K562 (cell line): ENCODE results near the gene RPP14. TPM values are rescaled to one million over a fixed set of nuclear protein-coding genes. Genes with fewer than 3 reads are reported as not detected.

Source experiments
- ATAC-seq: fragments of 200-7000 bp; cut with Tn5 transposase; 3 replicates; pipeline ENCODE4 v1.9.1; 2020; ENCODE audit warnings: moderate library complexity
- BruUV-seq: library from RNA; stranded (reverse); fragments of 400-500 nt; replicated peaks from 2 replicates; lab custom pipeline; 2021; lab: Mats Ljungman, UMichigan
- CTCF ChIA-PET: fragments of 300-600 bp; formaldehyde crosslinking; extraction: SDS; loops from one replicate; lab custom pipeline; 2021; ENCODE audit warnings: low intra/inter-chr PET ratio; lab: Yijun Ruan, JAX
- POLR2A ChIA-PET: fragments of 300-600, 350-650 bp; sonication (Branson Sonifier 250); formaldehyde crosslinking; extraction: SDS; loops from one replicate; lab custom pipeline; 2021; ENCODE audit warnings: antibody characterized with exemption, inconsistent platforms; lab: Yijun Ruan, JAX
- DNase-seq, 4 experiments: peaks; one replicate each; pipeline versions ENCODE4 v3.0.0 to v3.0.0-alpha.2; 2011 to 2018; ENCODE audit warnings: low spot score in 3 of 4, mixed read lengths in 3 of 4; ENCODE audit errors: extremely low read depth in 1 of 4
- FAIRE-seq: peaks from 2 replicates; lab custom pipeline; 2011; peaks lifted over from hg19 to GRCh38; lab: Jason Lieb, UNC
- H2AFZ ChIP-seq: 2 replicates; pipeline ENCODE4 v1.6.0; 2011; ENCODE audit warnings: low read depth, low read length, control low read depth, inconsistent platforms
- H3K27ac ChIP-seq: fragments of 200-600 bp; 3 replicates; pipeline ENCODE4 v1.8.0; 2011; ENCODE audit warnings: low read depth, mild to moderate bottlenecking, control low read depth, inconsistent platforms, low read length, moderate library complexity, mixed read lengths; ENCODE audit errors: extremely low read depth
- H3K27me3 ChIP-seq, 2 experiments: fragments of 300-600 bp in 1 of 2; 2 replicates in 1 of 2; 3 replicates in 1 of 2; pipeline versions ENCODE4 v1.6.0 to v1.8.0; 2011; ENCODE audit warnings: inconsistent platforms in 2 of 2, low read length in 2 of 2, mild to moderate bottlenecking in 1 of 2, mixed read lengths in 1 of 2, moderate library complexity in 1 of 2; ENCODE audit not compliant: control insufficient read depth in 2 of 2, insufficient read depth in 2 of 2
- H3K36me3 ChIP-seq: fragments of 300-600 bp; 3 replicates; pipeline ENCODE4 v1.8.0; 2011; ENCODE audit warnings: mild to moderate bottlenecking, low read length, inconsistent platforms; ENCODE audit not compliant: control insufficient read depth, insufficient read depth
- H3K4me1 ChIP-seq, 2 experiments: fragments of 200-600 bp in 1 of 2; replicated peaks in 1 of 2; 2 replicates in 1 of 2; 3 replicates in 1 of 2; pipeline versions ENCODE4 v1.5.1 to v1.8.0; 2011; ENCODE audit warnings: inconsistent platforms in 2 of 2, low read length in 2 of 2, mild to moderate bottlenecking in 1 of 2, mixed read lengths in 1 of 2, moderate library complexity in 1 of 2; ENCODE audit not compliant: control insufficient read depth in 2 of 2, insufficient read depth in 2 of 2
- H3K4me2 ChIP-seq: 2 replicates; pipeline ENCODE4 v1.6.1; 2011; ENCODE audit warnings: low read length, control low read depth, inconsistent platforms, mixed read lengths; ENCODE audit not compliant: insufficient read depth
- H3K4me3 ChIP-seq: fragments of 200-600 bp; sonication (generic), shearing (Covaris generic); 2 replicates; pipeline ENCODE4 v1.5.1; 2016; ENCODE audit warnings: control low read depth, inconsistent platforms
- H3K79me2 ChIP-seq: fragments of 200-600 bp; 3 replicates; pipeline ENCODE4 v1.8.0; 2011; ENCODE audit warnings: low read length, inconsistent platforms; ENCODE audit not compliant: control insufficient read depth, insufficient read depth
- H3K9ac ChIP-seq, 2 experiments: 2 replicates each; pipeline versions ENCODE4 v1.6.0 to v1.6.1; 2011; ENCODE audit warnings: low read depth in 2 of 2, low read length in 2 of 2, control low read depth in 1 of 2, inconsistent platforms in 1 of 2, mild to moderate bottlenecking in 1 of 2, mixed read lengths in 1 of 2; ENCODE audit not compliant: insufficient read depth in 1 of 2
- H3K9me1 ChIP-seq: one replicate; pipeline ENCODE4 v1.6.0; 2011; ENCODE audit warnings: inconsistent platforms, mild to moderate bottlenecking, low read length, moderate library complexity; ENCODE audit not compliant: control insufficient read depth, insufficient read depth
- H3K9me3 ChIP-seq: replicated peaks from 2 replicates; pipeline ENCODE4 v1.5.1; 2011; ENCODE audit warnings: low read depth, low read length, inconsistent platforms; ENCODE audit not compliant: control insufficient read depth, insufficient read depth
- H4K20me1 ChIP-seq: replicated peaks from 2 replicates; pipeline ENCODE4 v1.6.1; 2011; ENCODE audit warnings: low read length, inconsistent platforms, mixed read lengths; ENCODE audit not compliant: control insufficient read depth, insufficient read depth
- CBX8 ChIP-seq: fragments of 200-600 bp; sonication (generic); IDR thresholded peaks from 2 replicates; pipeline ENCODE4 v1.6.1; 2012; ENCODE audit warnings: borderline replicate concordance, mixed run types, low read depth, mild to moderate bottlenecking, moderate library complexity, mixed read lengths, low read length, control low read depth, inconsistent platforms; ENCODE audit not compliant: poor library complexity, severe bottlenecking; ENCODE audit errors: extremely low read depth
- CEBPG ChIP-seq, 3 experiments: fragments of 200-800 bp in 1 of 3; sonication (Bioruptor generic) in 1 of 3; sonication (generic) in 1 of 3; formaldehyde crosslinking in 1 of 3; IDR thresholded peaks in 2 of 3; conservative IDR thresholded peaks in 1 of 3; 2 replicates each; pipeline versions ENCODE4 v1.6.1 to v1.8.0; 2016 to 2022; ENCODE audit warnings: missing compliant biosample characterization in 2 of 3, missing genetic modification characterization in 2 of 3, mild to moderate bottlenecking in 1 of 3, missing genetic modification reagents in 1 of 3
- EHMT2 ChIP-seq: fragments of 450-650 bp; IDR thresholded peaks from 2 replicates; pipeline ENCODE4 v1.6.1; 2018; ENCODE audit warnings: antibody characterized with exemption
- FOXA1 ChIP-seq: fragments of 450-650 bp; IDR thresholded peaks from 2 replicates; pipeline ENCODE4 v1.6.1; 2016; ENCODE audit warnings: mild to moderate bottlenecking, borderline replicate concordance
- NFE2 ChIP-seq: IDR thresholded peaks from 2 replicates; pipeline ENCODE4 v1.6.1; 2014; ENCODE audit warnings: antibody characterized with exemption, low read depth
- NFE2L1 ChIP-seq: fragments of 450-650 bp; IDR thresholded peaks from 2 replicates; pipeline ENCODE4 v1.6.1; 2016; ENCODE audit warnings: missing genetic modification characterization, low read depth, mild to moderate bottlenecking, missing compliant biosample characterization, moderate library complexity, borderline replicate concordance
- RBM39 ChIP-seq: fragments of 200-400 bp; formaldehyde crosslinking; optimal IDR thresholded peaks from 2 replicates; pipeline ENCODE3; 2018; ENCODE audit warnings: low read depth, low read length
- SMAD4 ChIP-seq: fragments of 250-450 bp; sonication (Bioruptor Pico); conservative IDR thresholded peaks from 2 replicates; pipeline ENCODE4 v1.8.0; 2021; ENCODE audit warnings: inconsistent platforms, mild to moderate bottlenecking, moderate library complexity
- SMARCE1 ChIP-seq: fragments of 450-650 bp; IDR thresholded peaks from 2 replicates; pipeline ENCODE4 v1.7.1; 2016; ENCODE audit warnings: mild to moderate bottlenecking
- TEAD4 ChIP-seq, 2 experiments: sonication (generic) in 1 of 2; formaldehyde crosslinking in 1 of 2; IDR thresholded peaks; 2 replicates each; pipeline versions ENCODE4 v1.6.1 to v1.8.0; 2012 to 2022; ENCODE audit warnings: borderline replicate concordance in 1 of 2, inconsistent platforms in 1 of 2, low read length in 1 of 2, mild to moderate bottlenecking in 1 of 2, missing genetic modification reagents in 1 of 2
- ZNF347 ChIP-seq: fragments of 450-650 bp; formaldehyde crosslinking; IDR thresholded peaks from 2 replicates; pipeline ENCODE4 v1.4.0; 2020; ENCODE audit warnings: low read depth, mild to moderate bottlenecking, moderate library complexity
- ZNF431 ChIP-seq: sonication (generic); formaldehyde crosslinking; IDR thresholded peaks from 2 replicates; pipeline ENCODE4 v1.8.0; 2022; ENCODE audit warnings: mild to moderate bottlenecking, missing genetic modification reagents
- WGBS: fragments of 100-300 bp; shearing (Covaris generic); methylation state at CpG from one replicate; pipeline ENCODE4 v1.1.6; 2016; ENCODE audit warnings: low coverage, mixed read lengths; ENCODE audit not compliant: insufficient coverage; ENCODE audit errors: missing lambda C conversion rate; 5-methylcytosine and 5-hydroxymethylcytosine counted together
- in situ Hi-C: fragments of 300-500 bp; cut with MboI; formaldehyde crosslinking; loops from 4 replicates; pipeline ENCODE4 v1.15.0; 2018; ENCODE audit warnings: inconsistent platforms, mixed read lengths
- intact Hi-C: fragments of 100-400 bp; cut with micrococcal nuclease; formaldehyde crosslinking; loops from 2 replicates; pipeline ENCODE4 v1.14.2; 2022
- polyA plus RNA-seq, 8 experiments: library from polyadenylated mRNA; depleted of rRNA in 4 of 8; stranded (reverse) in 5 of 8; unstranded in 3 of 8; fragments of >200 nt; fragmentation: Nextera tagmentation in 2 of 8; fragmentation: Illumina TruSeq in 1 of 8; extraction: Ambion mirVana in 2 of 8; extraction: Trizol in 1 of 8; gene quantifications; 2 replicates each; pipeline versions ENCODE4 v1.2.1 to v1.2.3, GENCODE V29; 2011 to 2014; ENCODE audit warnings: inconsistent platforms in 1 of 8, missing spikeins in 1 of 8
- total RNA-seq, 7 experiments: library from RNA; depleted of rRNA in 6 of 7; stranded (reverse); fragments of >200 nt in 6 of 7; fragmentation: Illumina TruSeq in 2 of 7; extraction: Trizol in 2 of 7; gene quantifications; 2 replicates each; pipeline versions ENCODE4 v1.2.1 to v1.2.3, GENCODE V29; 2011 to 2021; ENCODE audit warnings: low replicate concordance in 1 of 7
- TF ChIP-seq, protein P1 (sequence below): fragments of 450-650 bp; formaldehyde crosslinking; IDR thresholded peaks from 2 replicates; pipeline ENCODE4 v1.4.0; 2020; ENCODE audit warnings: mild to moderate bottlenecking
- TF ChIP-seq, protein P2 (sequence below): sonication (generic); IDR thresholded peaks from 2 replicates; pipeline ENCODE4 v1.6.1; 2016
- TF ChIP-seq, protein P3 (sequence below), 2 experiments: fragments of 450-650 bp; IDR thresholded peaks; 2 replicates each; pipeline ENCODE4 v1.6.1; 2016
- TF ChIP-seq, protein P4 (sequence below): fragments of 250-450 bp; sonication (Bioruptor Pico); IDR thresholded peaks from 2 replicates; pipeline ENCODE4 v1.8.0; 2021; ENCODE audit warnings: moderate library complexity, mild to moderate bottlenecking, inconsistent platforms
- TF ChIP-seq, protein P5 (sequence below): IDR thresholded peaks from 3 replicates; pipeline ENCODE4 v1.6.1; 2011; ENCODE audit warnings: borderline replicate concordance, mild to moderate bottlenecking; ENCODE audit not compliant: insufficient read length, insufficient read depth

Gene RPP14
- total and polyA plus RNA-seq, 9 of the 15 experiments (the other 6 are each of a cell fraction or from before 2014, with no cell fraction given): 13.5 to 20.8 (median 15.4) TPM

DNA sequence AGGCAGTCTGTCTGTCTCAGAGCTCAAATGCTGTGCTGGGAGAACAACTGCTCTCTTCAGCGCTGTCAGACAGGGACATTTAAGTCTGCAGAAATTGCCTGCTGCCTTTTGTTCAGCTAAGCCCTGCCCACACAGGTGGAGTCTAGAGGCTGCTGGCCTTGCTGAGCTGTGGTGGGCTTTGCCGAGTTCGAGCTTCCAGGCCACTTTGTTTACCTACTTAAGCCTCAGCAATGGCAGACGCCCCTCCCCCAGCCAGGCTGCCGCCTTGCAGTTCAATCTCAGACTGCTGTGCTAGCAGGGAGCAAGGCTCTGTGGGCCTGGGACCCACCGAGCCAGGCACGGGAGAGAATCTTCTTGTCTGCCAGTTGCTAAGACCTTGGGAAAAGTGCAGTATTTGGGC, 25.0 kb upstream of the RPP14 start:
- Histone ChIP-seq H3K27ac (no peak overlapping the region), H3K79me2 (no peaks in the 10 kb centered on the region), H3K4me3 (no peak overlapping the region), H4K20me1 (no peaks in the 10 kb centered on the region), H3K9me3 (no peaks in the 10 kb centered on the region), H2AFZ (no peak overlapping the region), H3K27me3 (no peaks in the 10 kb centered on the region), H3K4me1 (no peaks in the 10 kb centered on the region), H3K9ac (no peak overlapping the region), H3K4me2 (no peak overlapping the region), H3K36me3 (0 out of 3 replicates have a peak, but pooled peaks cover 4% of the 10 kb centered on the region), H3K9me1 (no peaks in the 10 kb centered on the region)
- intact Hi-C loops (no loop called here), in situ Hi-C loops (no loop called here)
- DNase-seq: no peak
- no peak for ATAC-seq
- BruUV-seq: no TSS peak
- ChIA-PET CTCF (no interaction called here), POLR2A (interaction anchor here (0.6 kb wide), 1 partner anchor 140 kb away, joined by 3 read pairs; no protein-coding TSS in a partner anchor)
- FAIRE-seq: no peak
- WGBS: 41% methylated on average over 6 of the region's 7 CpGs
- no peak for TF ChIP-seq ZNF347 (CRISPR knock-in tag)
- no peak for TF ChIP-seq EHMT2
- no peak for TF ChIP-seq SMAD4 (CRISPR knock-in tag)
- no peak for TF ChIP-seq FOXA1
- no peak for TF ChIP-seq TEAD4 (IDR thresholded peaks at IDR 0.05; ENCODE audit: low read length)
- no peak for TF ChIP-seq TEAD4 (CRISPR knock-in tag; IDR thresholded peaks at IDR 0.05; ENCODE audit: borderline replicate concordance)
- TF ChIP-seq, protein P1, sequence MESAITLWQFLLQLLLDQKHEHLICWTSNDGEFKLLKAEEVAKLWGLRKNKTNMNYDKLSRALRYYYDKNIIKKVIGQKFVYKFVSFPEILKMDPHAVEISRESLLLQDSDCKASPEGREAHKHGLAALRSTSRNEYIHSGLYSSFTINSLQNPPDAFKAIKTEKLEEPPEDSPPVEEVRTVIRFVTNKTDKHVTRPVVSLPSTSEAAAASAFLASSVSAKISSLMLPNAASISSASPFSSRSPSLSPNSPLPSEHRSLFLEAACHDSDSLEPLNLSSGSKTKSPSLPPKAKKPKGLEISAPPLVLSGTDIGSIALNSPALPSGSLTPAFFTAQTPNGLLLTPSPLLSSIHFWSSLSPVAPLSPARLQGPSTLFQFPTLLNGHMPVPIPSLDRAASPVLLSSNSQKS (CRISPR knock-in tag): no peak
- TF ChIP-seq CEBPG (CRISPR knock-in tag; IDR thresholded peaks at IDR 0.05): no peak
- no peak for TF ChIP-seq CEBPG (tag; conservative IDR thresholded peaks at IDR 0.05 in 1 of 2, IDR thresholded peaks at IDR 0.05 in 1 of 2)
- TF ChIP-seq, protein P2, sequence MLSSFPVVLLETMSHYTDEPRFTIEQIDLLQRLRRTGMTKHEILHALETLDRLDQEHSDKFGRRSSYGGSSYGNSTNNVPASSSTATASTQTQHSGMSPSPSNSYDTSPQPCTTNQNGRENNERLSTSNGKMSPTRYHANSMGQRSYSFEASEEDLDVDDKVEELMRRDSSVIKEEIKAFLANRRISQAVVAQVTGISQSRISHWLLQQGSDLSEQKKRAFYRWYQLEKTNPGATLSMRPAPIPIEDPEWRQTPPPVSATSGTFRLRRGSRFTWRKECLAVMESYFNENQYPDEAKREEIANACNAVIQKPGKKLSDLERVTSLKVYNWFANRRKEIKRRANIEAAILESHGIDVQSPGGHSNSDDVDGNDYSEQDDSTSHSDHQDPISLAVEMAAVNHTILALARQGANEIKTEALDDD: no peak
- TF ChIP-seq NFE2: no peak
- TF ChIP-seq, protein P3, sequence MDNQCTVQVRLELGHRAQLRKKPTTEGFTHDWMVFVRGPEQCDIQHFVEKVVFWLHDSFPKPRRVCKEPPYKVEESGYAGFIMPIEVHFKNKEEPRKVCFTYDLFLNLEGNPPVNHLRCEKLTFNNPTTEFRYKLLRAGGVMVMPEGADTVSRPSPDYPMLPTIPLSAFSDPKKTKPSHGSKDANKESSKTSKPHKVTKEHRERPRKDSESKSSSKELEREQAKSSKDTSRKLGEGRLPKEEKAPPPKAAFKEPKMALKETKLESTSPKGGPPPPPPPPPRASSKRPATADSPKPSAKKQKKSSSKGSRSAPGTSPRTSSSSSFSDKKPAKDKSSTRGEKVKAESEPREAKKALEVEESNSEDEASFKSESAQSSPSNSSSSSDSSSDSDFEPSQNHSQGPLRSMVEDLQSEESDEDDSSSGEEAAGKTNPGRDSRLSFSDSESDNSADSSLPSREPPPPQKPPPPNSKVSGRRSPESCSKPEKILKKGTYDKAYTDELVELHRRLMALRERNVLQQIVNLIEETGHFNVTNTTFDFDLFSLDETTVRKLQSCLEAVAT (IDR thresholded peaks at IDR 0.05): no peak
- TF ChIP-seq, protein P4, sequence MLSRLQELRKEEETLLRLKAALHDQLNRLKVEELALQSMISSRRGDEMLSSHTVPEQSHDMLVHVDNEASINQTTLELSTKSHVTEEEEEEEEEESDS (CRISPR knock-in tag): no peak
- no peak for TF ChIP-seq RBM39
- TF ChIP-seq ZNF431 (CRISPR knock-in tag): no peak
- TF ChIP-seq NFE2L1 (tag): no peak
- TF ChIP-seq, protein P5, sequence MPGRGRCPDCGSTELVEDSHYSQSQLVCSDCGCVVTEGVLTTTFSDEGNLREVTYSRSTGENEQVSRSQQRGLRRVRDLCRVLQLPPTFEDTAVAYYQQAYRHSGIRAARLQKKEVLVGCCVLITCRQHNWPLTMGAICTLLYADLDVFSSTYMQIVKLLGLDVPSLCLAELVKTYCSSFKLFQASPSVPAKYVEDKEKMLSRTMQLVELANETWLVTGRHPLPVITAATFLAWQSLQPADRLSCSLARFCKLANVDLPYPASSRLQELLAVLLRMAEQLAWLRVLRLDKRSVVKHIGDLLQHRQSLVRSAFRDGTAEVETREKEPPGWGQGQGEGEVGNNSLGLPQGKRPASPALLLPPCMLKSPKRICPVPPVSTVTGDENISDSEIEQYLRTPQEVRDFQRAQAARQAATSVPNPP: no peak
- TF ChIP-seq CBX8: no peak
- no peak for TF ChIP-seq SMARCE1
